ENCODE results near the gene TMTC2. TPM values are rescaled to one million over a fixed set of nuclear protein-coding genes. Genes with fewer than 3 reads are reported as not detected.

Gene TMTC2
- total RNA-seq, 4 donors from 2014 or later: 11.5 to 44.1 (median 16.0) TPM

GRCh38 chr12:83086023-83086422, 399.3 kb downstream of the TMTC2 start:
- no peak for DNase-seq
- no peak overlapping the region for H3K4me3 ChIP-seq
- no peak overlapping the region for H3K27ac ChIP-seq
- no peaks in the 10 kb centered on the region for H3K9me3 ChIP-seq
- TF ChIP-seq CTCF (IDR thresholded peaks at IDR 0.05): no peak
- no peak for TF ChIP-seq POLR2A (IDR thresholded peaks at IDR 0.05)
- no peaks in the 10 kb centered on the region for H3K36me3 ChIP-seq
- no peaks in the 10 kb centered on the region for H3K4me1 ChIP-seq
- H3K27me3 ChIP-seq: no peaks in the 10 kb centered on the region
- intact Hi-C loops (cut with DNase I; ENCODE audit: low total_unique reads): no loop called here

GRCh38 chr12:83089575-83089974, 402.9 kb downstream of the TMTC2 start:
- no peaks in the 10 kb centered on the region for H3K36me3 ChIP-seq
- no peak for TF ChIP-seq CTCF (IDR thresholded peaks at IDR 0.05)
- TF ChIP-seq POLR2A (IDR thresholded peaks at IDR 0.05): no peak
- no peak overlapping the region for H3K27ac ChIP-seq
- no peak for DNase-seq
- no peak overlapping the region for H3K4me3 ChIP-seq
- no peaks in the 10 kb centered on the region for H3K9me3 ChIP-seq
- intact Hi-C loops (cut with DNase I; ENCODE audit: low total_unique reads): no loop called here
- H3K27me3 ChIP-seq: no peaks in the 10 kb centered on the region
- H3K4me1 ChIP-seq: no peaks in the 10 kb centered on the region

- Histone ChIP-seq H3K27ac (no peak overlapping the region), H3K27me3 (no peaks in the 10 kb centered on the region), H3K4me1 (no peaks in the 10 kb centered on the region), H3K9me3 (no peaks in the 10 kb centered on the region), H3K36me3 (no peaks in the 10 kb centered on the region), H3K4me3 (no peak overlapping the region)
- DNase-seq: no peak
- no peak for TF ChIP-seq CTCF (IDR thresholded peaks at IDR 0.05)
- TF ChIP-seq POLR2A (IDR thresholded peaks at IDR 0.05): no peak
- intact Hi-C loops (cut with DNase I; ENCODE audit: low total_unique reads): no loop called here
These were observed 405.4 kb downstream of the TMTC2 start for GRCh38 chr12:83092129-83092528.

- no peaks in the 10 kb centered on the region for H3K4me1 ChIP-seq
- DNase-seq: no peak
- H3K9me3 ChIP-seq: no peaks in the 10 kb centered on the region
- no peak overlapping the region for H3K4me3 ChIP-seq
- intact Hi-C loops (cut with DNase I; ENCODE audit: low total_unique reads): no loop called here
- no peaks in the 10 kb centered on the region for H3K27me3 ChIP-seq
- TF ChIP-seq POLR2A (IDR thresholded peaks at IDR 0.05) (no peak), CTCF (IDR thresholded peaks at IDR 0.05) (no peak)
- H3K27ac ChIP-seq: no peak overlapping the region
- no peaks in the 10 kb centered on the region for H3K36me3 ChIP-seq
These were observed 405.9 kb downstream of the TMTC2 start for GRCh38 chr12:83092606-83093005.

- H3K36me3 ChIP-seq: no peaks in the 10 kb centered on the region
- TF ChIP-seq POLR2A (IDR thresholded peaks at IDR 0.05) (no peak), CTCF (IDR thresholded peaks at IDR 0.05) (no peak)
These were observed 406.7 kb downstream of the TMTC2 start for GRCh38 chr12:83093426-83093825.

More at GRCh38 chr12:83093426-83093825, 406.7 kb downstream of the TMTC2 start:
- no peak overlapping the region for H3K4me3 ChIP-seq
- no peaks in the 10 kb centered on the region for H3K9me3 ChIP-seq
- no peaks in the 10 kb centered on the region for H3K27me3 ChIP-seq
- intact Hi-C loops (cut with DNase I; ENCODE audit: low total_unique reads): no loop called here
- no peak overlapping the region for H3K27ac ChIP-seq
- H3K4me1 ChIP-seq: no peaks in the 10 kb centered on the region
- DNase-seq: no peak
